Smooth muscle cell (in vitro differentiated cells): ENCODE data around the gene MOGAT3. TPM values are rescaled to one million over a fixed set of nuclear protein-coding genes. Genes with fewer than 3 reads are reported as not detected.

Source experiments
- DNase-seq: peaks from one replicate; lab custom pipeline; 2025; ENCODE audit not compliant: unreplicated experiment; lab: John Stamatoyannopoulos, UW
- H2AFZ ChIP-seq: fragments of 200-600 bp; sonication (generic); 2 replicates; pipeline ENCODE4 v1.6.0; 2016; ENCODE audit warnings: antibody characterized with exemption, low read depth, mild to moderate bottlenecking
- H3F3A ChIP-seq: fragments of 200-600 bp; sonication (generic); 2 replicates; pipeline ENCODE4 v1.6.0; 2017; ENCODE audit warnings: antibody characterized with exemption, low read depth
- H3K27ac ChIP-seq: fragments of 200-600 bp; sonication (generic); 2 replicates; pipeline ENCODE4 v1.5.1; 2016; ENCODE audit warnings: low read depth, mild to moderate bottlenecking
- H3K27me3 ChIP-seq: fragments of 200-600 bp; sonication (generic); 2 replicates; pipeline ENCODE4 v1.6.1; 2016; ENCODE audit warnings: low read depth, mild to moderate bottlenecking
- H3K36me3 ChIP-seq: fragments of 200-600 bp; sonication (generic); 2 replicates; pipeline ENCODE4 v1.5.1; 2016; ENCODE audit warnings: low read depth
- H3K4me1 ChIP-seq: fragments of 200-600 bp; sonication (generic); 2 replicates; pipeline ENCODE4 v1.5.1; 2016; ENCODE audit warnings: low read depth
- H3K4me2 ChIP-seq: fragments of 200-600 bp; sonication (generic); 2 replicates; pipeline ENCODE4 v1.6.0; 2016; ENCODE audit warnings: mild to moderate bottlenecking
- H3K4me3 ChIP-seq: fragments of 200-600 bp; sonication (generic); 2 replicates; pipeline ENCODE4 v1.5.1; 2016; ENCODE audit warnings: mild to moderate bottlenecking
- H3K79me2 ChIP-seq: fragments of 200-600 bp; sonication (generic); 2 replicates; pipeline ENCODE4 v1.6.0; 2016; ENCODE audit warnings: low read depth, mild to moderate bottlenecking
- H3K9ac ChIP-seq: fragments of 200-600 bp; sonication (generic); 2 replicates; pipeline ENCODE4 v1.6.0; 2016; ENCODE audit warnings: low read depth
- H3K9me3 ChIP-seq: fragments of 200-600 bp; sonication (generic); replicated peaks from 2 replicates; pipeline ENCODE4 v1.5.1; 2016; ENCODE audit warnings: low read depth
- H4K20me1 ChIP-seq: fragments of 200-600 bp; sonication (generic); 2 replicates; pipeline ENCODE4 v1.6.0; 2016; ENCODE audit warnings: low read depth
- WGBS: methylation state at CpG from one replicate; pipeline ENCODE4 v1.1.7; 2016; ENCODE audit warnings: low lambda C conversion rate; 5-methylcytosine and 5-hydroxymethylcytosine counted together
- polyA plus RNA-seq: library from polyadenylated mRNA; unstranded; fragments of >200 nt; fragmentation: Nextera tagmentation; extraction: Ambion mirVana; gene quantifications from 2 replicates; pipeline ENCODE4 v1.2.1, GENCODE V29; 2016
- total RNA-seq: library from RNA; depleted of rRNA; stranded (reverse); fragments of >200 nt; gene quantifications from 2 replicates; pipeline ENCODE4 v1.2.3, GENCODE V29; 2014
- TF ChIP-seq, protein P1 (sequence below): fragments of 200-600 bp; sonication (generic); IDR thresholded peaks from 2 replicates; pipeline ENCODE4 v1.5.1; 2017; ENCODE audit warnings: borderline replicate concordance, mild to moderate bottlenecking, antibody characterized with exemption; ENCODE audit not compliant: insufficient read depth, poor library complexity, severe bottlenecking

The MOGAT3 gene, protein sequence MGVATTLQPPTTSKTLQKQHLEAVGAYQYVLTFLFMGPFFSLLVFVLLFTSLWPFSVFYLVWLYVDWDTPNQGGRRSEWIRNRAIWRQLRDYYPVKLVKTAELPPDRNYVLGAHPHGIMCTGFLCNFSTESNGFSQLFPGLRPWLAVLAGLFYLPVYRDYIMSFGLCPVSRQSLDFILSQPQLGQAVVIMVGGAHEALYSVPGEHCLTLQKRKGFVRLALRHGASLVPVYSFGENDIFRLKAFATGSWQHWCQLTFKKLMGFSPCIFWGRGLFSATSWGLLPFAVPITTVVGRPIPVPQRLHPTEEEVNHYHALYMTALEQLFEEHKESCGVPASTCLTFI
- total RNA-seq: not detected in 2 replicates
- 0.38 TPM in 1 of 2 replicates, not detected in the other for polyA plus RNA-seq

DNA sequence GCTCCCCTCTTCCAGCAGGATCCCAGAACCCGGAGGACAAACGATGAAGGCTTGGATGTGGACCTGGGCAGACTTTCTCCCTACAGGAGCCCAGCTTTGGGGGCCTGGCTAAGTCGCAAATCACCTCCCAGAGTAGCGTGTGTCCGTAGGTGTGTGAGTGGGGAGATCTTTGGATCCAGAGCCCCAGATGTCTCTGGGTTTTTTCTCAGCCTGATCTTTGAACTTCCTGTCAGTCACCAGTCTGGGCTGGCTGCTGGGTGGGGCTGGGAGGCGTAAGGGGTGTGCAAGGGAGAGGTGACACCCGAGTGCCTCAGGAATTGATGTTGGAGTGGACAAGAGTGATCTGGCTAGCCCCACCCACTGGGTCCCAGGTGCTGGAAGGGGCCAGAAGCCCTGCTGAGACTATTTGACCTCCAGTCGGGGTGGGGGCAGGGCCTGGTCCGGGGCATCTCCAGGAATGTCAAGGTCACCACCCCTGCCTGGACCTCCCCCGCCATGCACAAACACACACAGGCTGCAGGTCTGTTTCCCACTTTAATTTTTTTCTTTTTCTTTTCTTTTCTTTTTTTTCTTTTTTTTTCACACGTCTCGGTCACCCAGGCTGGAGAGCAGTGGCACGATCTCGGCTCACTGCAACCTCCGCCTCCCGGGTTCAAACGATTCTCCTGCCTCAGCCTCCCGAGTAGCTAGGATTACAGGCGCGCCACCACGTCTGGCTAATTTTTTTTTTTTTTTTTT lies at the start of gene MOGAT3:
MOGAT3 (minus strand) TSS at position 175 of the 738 bp plus-strand sequence. CDS start 182 bp downstream, outside the sequence.
- Histone ChIP-seq H3K79me2 (no peaks in the 10 kb centered on the region), H3K27me3 (peaks cover 43% of the 10 kb centered on the region), H3K9ac (no peak within 1 kb of the TSS), H3K4me3 (peak within 1 kb of the TSS; percentile 21), H3K4me1 (no peaks in the 10 kb centered on the region), H3K9me3 (no peaks in the 10 kb centered on the region), H4K20me1 (no peaks in the 10 kb centered on the region), H3F3A (no peaks in the 10 kb centered on the region), H2AFZ (no peak within 1 kb of the TSS), H3K36me3 (no peaks in the 10 kb centered on the region), H3K27ac (no peak within 1 kb of the TSS), H3K4me2 (peak within 1 kb of the TSS; percentile 68)
- WGBS: 55% methylated on average over 21 of the region's 21 CpGs
- TF ChIP-seq, protein P1, sequence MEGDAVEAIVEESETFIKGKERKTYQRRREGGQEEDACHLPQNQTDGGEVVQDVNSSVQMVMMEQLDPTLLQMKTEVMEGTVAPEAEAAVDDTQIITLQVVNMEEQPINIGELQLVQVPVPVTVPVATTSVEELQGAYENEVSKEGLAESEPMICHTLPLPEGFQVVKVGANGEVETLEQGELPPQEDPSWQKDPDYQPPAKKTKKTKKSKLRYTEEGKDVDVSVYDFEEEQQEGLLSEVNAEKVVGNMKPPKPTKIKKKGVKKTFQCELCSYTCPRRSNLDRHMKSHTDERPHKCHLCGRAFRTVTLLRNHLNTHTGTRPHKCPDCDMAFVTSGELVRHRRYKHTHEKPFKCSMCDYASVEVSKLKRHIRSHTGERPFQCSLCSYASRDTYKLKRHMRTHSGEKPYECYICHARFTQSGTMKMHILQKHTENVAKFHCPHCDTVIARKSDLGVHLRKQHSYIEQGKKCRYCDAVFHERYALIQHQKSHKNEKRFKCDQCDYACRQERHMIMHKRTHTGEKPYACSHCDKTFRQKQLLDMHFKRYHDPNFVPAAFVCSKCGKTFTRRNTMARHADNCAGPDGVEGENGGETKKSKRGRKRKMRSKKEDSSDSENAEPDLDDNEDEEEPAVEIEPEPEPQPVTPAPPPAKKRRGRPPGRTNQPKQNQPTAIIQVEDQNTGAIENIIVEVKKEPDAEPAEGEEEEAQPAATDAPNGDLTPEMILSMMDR: no peak
- no peak for DNase-seq

DNA sequence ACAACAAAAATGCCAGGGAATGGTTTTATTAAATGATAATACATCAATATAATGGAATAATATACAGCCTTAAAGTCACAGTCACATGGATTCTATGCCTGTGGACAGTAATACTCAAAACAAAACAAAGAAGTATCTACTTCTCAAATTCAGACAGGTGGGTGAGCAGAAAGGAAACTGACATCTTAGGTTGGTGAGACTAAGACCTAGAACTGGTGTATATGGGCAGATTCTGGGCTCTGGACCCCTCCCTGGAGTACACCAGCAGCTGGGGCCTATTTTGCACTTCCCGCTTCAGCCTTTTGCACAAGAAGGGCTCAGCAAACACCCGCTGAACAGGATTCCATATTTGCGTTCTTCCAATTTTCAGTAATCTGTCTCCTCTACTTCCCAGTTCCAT lies 49.5 kb upstream of the MOGAT3 start:
- H3K9me3 ChIP-seq: no peaks in the 10 kb centered on the region
- H3K4me1 ChIP-seq: peaks cover 10% of the 10 kb centered on the region
- H3K27me3 ChIP-seq: no peaks in the 10 kb centered on the region
- DNase-seq: no peak
- H3K79me2 ChIP-seq: peaks cover 55% of the 10 kb centered on the region
- H4K20me1 ChIP-seq: peaks cover 18% of the 10 kb centered on the region
- H3K36me3 ChIP-seq: no peaks in the 10 kb centered on the region
- TF ChIP-seq, protein P1: no peak
- no peak overlapping the region for H2AFZ ChIP-seq
- WGBS: 96% methylated on average over 3 of the region's 3 CpGs
- H3F3A ChIP-seq: peaks cover 6% of the 10 kb centered on the region
- H3K27ac ChIP-seq: no peak overlapping the region
- no peak overlapping the region for H3K4me3 ChIP-seq
- H3K9ac ChIP-seq: no peak overlapping the region
- H3K4me2 ChIP-seq: peak overlapping the region; percentile 91

DNA sequence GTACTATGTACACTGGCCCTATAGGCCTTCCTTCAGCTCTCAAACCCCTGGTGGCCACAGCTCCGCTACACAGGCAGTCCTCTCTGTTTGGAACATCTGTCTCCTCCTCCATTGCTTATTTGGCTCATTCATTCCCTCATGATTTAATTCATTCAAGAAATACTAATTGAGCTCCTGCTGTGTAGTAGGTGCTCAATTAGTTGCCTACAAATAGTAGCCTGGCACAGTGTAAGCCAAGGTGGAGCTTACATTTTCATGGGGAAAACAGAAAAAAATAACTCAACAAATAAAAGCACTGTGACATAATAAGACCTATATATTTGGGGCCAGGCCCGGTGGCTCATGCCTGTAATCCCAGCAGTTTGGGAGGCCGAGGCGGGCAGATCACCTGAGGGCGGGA lies 47.4 kb upstream of the MOGAT3 start:
- H4K20me1 ChIP-seq: peaks cover 18% of the 10 kb centered on the region
- no peaks in the 10 kb centered on the region for H3K36me3 ChIP-seq
- no peaks in the 10 kb centered on the region for H3K27me3 ChIP-seq
- TF ChIP-seq, protein P1: no peak
- no peak for DNase-seq
- no peaks in the 10 kb centered on the region for H3K9me3 ChIP-seq
- H3K4me2 ChIP-seq: no peak overlapping the region
- WGBS: 97% methylated on average over 5 of the region's 5 CpGs
- H2AFZ ChIP-seq: no peak overlapping the region
- H3K79me2 ChIP-seq: peaks cover 61% of the 10 kb centered on the region
- H3F3A ChIP-seq: peaks cover 6% of the 10 kb centered on the region
- H3K4me1 ChIP-seq: peaks cover 10% of the 10 kb centered on the region
- no peak overlapping the region for H3K27ac ChIP-seq
- H3K9ac ChIP-seq: no peak overlapping the region
- H3K4me3 ChIP-seq: no peak overlapping the region
